HL-60 (cell line): ENCODE data around the gene DAB2.

ENCODE experiments used
- DNase-seq, 2 experiments: peaks; one replicate each; pipeline ENCODE4 v3.0.0-alpha.2; 2010 to 2020; ENCODE audit warnings: low read depth in 1 of 2, low spot score in 1 of 2
- H3K27ac ChIP-seq: fragments of 250-450 bp; sonication (Bioruptor Pico); replicated peaks from 2 replicates; pipeline ENCODE4 v1.5.1; 2020; ENCODE audit warnings: mild to moderate bottlenecking, moderate library complexity
- H3K27me3 ChIP-seq: fragments of 250-450 bp; sonication (Bioruptor Pico); 2 replicates; pipeline ENCODE4 v1.5.1; 2021; ENCODE audit warnings: mild to moderate bottlenecking, moderate library complexity; ENCODE audit not compliant: insufficient read depth, poor library complexity, severe bottlenecking
- H3K4me3 ChIP-seq: replicated peaks from 2 replicates; pipeline ENCODE4 v1.5.1; 2011; ENCODE audit warnings: mild to moderate bottlenecking, control low read depth, low read length; ENCODE audit not compliant: insufficient read depth
- CTCF ChIP-seq: IDR thresholded peaks from one replicate; pipeline ENCODE4 v1.5.1; 2011; ENCODE audit warnings: low read length, control low read depth, inconsistent platforms; ENCODE audit not compliant: insufficient read depth
- GABPA ChIP-seq: IDR thresholded peaks from 2 replicates; pipeline ENCODE4 v1.6.1; 2012; ENCODE audit warnings: low read depth
- POLR2AphosphoS5 ChIP-seq: IDR thresholded peaks from 2 replicates; pipeline ENCODE4 v1.6.1; 2012; ENCODE audit warnings: low read depth
- REST ChIP-seq: IDR thresholded peaks from 2 replicates; pipeline ENCODE4 v1.6.1; 2012; ENCODE audit warnings: low read depth; ENCODE audit not compliant: insufficient replicate concordance
- SPI1 ChIP-seq: IDR thresholded peaks from 2 replicates; pipeline ENCODE4 v1.6.1; 2012; ENCODE audit warnings: low read depth, mild to moderate bottlenecking, borderline replicate concordance

DAB2 gene

GRCh38 chr5:39442991-39443390 lies 18.2 kb upstream of the DAB2 start:
- TF ChIP-seq REST (no peak), SPI1 (no peak), CTCF (no peak)

GRCh38 chr5:39441838-39442237 lies 17.1 kb upstream of the DAB2 start:
- Histone ChIP-seq H3K27ac (no peak overlapping the region), H3K4me3 (no peak overlapping the region), H3K27me3 (peaks cover 6% of the 10 kb centered on the region)
- TF ChIP-seq REST = no peak
- no peak for DNase-seq

More at GRCh38 chr5:39442991-39443390, 18.2 kb upstream of the DAB2 start:
- no peak overlapping the region for H3K4me3 ChIP-seq
- peaks cover 6% of the 10 kb centered on the region for H3K27me3 ChIP-seq
- DNase-seq = no peak
- no peak overlapping the region for H3K27ac ChIP-seq

GRCh38 chr5:39440958-39441624 lies 16.3 kb upstream of the DAB2 start:
- Histone ChIP-seq H3K4me3 (no peak overlapping the region), H3K27ac (no peak overlapping the region), H3K27me3 (peaks cover 6% of the 10 kb centered on the region)
- TF ChIP-seq GABPA (no peak), CTCF (no peak), POLR2AphosphoS5 (no peak), SPI1 (no peak), REST (no peak)
- DNase-seq = no peak
